ENCODE results near the gene NADK2. TPM values are rescaled to one million over a fixed set of nuclear protein-coding genes. Genes with fewer than 3 reads are reported as not detected.

NADK2 gene
- total and polyA plus RNA-seq, 9 of the 15 experiments (the other 6 are each of a cell fraction or from before 2014, with no cell fraction given): 10.6 to 41.0 (median 24.0) TPM

DNA sequence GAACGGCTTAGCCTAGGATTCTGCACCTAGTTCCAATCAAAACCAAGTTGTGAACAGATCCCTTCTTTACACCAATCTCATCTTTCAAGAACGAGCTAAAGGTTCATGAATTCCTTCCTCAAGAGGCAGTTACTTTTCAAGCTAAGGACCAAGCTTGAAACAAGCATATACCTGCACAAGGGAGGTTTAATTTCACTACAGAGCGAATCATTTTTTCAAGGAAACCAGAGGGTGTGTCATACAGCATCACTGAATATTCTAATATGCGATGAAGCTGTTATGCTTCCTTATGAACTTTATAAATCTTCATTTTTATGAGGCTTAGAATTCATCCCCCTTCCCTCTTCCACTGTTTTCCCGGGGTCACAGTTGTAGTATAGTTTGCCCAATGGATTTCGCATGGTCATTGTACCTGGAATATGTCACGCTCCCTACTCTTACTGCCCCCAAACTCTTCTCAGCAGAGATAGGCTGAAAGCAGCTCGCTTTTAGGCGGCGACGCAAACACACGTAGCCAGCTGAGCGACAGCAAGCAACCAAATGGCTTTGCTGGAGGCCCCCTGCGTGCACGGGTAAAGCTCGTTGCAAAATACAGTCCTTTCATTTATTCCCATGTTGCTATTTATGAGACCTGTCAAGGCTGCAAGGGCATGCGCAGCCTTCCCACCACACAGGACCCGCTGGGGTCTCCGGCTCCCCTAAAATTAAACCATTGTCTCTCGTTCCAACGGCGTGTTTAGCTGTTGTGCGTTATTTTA lies 90.9 kb downstream of the NADK2 start (continued):
- TF ChIP-seq, protein P1, sequence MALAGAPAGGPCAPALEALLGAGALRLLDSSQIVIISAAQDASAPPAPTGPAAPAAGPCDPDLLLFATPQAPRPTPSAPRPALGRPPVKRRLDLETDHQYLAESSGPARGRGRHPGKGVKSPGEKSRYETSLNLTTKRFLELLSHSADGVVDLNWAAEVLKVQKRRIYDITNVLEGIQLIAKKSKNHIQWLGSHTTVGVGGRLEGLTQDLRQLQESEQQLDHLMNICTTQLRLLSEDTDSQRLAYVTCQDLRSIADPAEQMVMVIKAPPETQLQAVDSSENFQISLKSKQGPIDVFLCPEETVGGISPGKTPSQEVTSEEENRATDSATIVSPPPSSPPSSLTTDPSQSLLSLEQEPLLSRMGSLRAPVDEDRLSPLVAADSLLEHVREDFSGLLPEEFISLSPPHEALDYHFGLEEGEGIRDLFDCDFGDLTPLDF (CRISPR knock-in tag; IDR thresholded peaks at IDR 0.05): no peak
- TF ChIP-seq ZNF354B (CRISPR knock-in tag; IDR thresholded peaks at IDR 0.05) (no peak), POLR2B (IDR thresholded peaks at IDR 0.05; ENCODE audit: low read depth, partially characterized antibody) (no peak), POLR3G (IDR thresholded peaks at IDR 0.05; ENCODE audit: extremely low read depth, insufficient read length, insufficient replicate concordance) (no peak), ZBTB17 (CRISPR knock-in tag; IDR thresholded peaks at IDR 0.05) (no peak), HMG20A (CRISPR knock-in tag; conservative IDR thresholded peaks at IDR 0.05) (no peak), SRSF7 (optimal IDR thresholded peaks at IDR 0.05; ENCODE audit: low read depth, low read length) (no peak), POLR3A (IDR thresholded peaks at IDR 0.05; ENCODE audit: borderline replicate concordance, extremely low read depth, insufficient read depth, insufficient read length) (no peak), IFI16 (CRISPR knock-in tag; IDR thresholded peaks at IDR 0.05) (no peak), CHD2 (IDR thresholded peaks at IDR 0.05; ENCODE audit: low read depth, low read length) (no peak), ZNF184 (CRISPR knock-in tag; IDR thresholded peaks at IDR 0.05) (no peak), CCAR2 (IDR thresholded peaks at IDR 0.05; ENCODE audit: low read depth, low read length) (no peak)
- TF ChIP-seq, protein P2, sequence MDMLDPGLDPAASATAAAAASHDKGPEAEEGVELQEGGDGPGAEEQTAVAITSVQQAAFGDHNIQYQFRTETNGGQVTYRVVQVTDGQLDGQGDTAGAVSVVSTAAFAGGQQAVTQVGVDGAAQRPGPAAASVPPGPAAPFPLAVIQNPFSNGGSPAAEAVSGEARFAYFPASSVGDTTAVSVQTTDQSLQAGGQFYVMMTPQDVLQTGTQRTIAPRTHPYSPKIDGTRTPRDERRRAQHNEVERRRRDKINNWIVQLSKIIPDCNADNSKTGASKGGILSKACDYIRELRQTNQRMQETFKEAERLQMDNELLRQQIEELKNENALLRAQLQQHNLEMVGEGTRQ (CRISPR knock-in tag; IDR thresholded peaks at IDR 0.05): no peak
- TF ChIP-seq, protein P3, sequence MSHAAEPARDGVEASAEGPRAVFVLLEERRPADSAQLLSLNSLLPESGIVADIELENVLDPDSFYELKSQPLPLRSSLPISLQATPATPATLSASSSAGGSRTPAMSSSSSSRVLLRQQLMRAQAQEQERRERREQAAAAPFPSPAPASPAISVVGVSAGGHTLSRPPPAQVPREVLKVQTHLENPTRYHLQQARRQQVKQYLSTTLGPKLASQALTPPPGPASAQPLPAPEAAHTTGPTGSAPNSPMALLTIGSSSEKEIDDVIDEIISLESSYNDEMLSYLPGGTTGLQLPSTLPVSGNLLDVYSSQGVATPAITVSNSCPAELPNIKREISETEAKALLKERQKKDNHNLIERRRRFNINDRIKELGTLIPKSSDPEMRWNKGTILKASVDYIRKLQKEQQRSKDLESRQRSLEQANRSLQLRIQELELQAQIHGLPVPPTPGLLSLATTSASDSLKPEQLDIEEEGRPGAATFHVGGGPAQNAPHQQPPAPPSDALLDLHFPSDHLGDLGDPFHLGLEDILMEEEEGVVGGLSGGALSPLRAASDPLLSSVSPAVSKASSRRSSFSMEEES (CRISPR knock-in tag; IDR thresholded peaks at IDR 0.05): no peak
- TF ChIP-seq, protein P4, sequence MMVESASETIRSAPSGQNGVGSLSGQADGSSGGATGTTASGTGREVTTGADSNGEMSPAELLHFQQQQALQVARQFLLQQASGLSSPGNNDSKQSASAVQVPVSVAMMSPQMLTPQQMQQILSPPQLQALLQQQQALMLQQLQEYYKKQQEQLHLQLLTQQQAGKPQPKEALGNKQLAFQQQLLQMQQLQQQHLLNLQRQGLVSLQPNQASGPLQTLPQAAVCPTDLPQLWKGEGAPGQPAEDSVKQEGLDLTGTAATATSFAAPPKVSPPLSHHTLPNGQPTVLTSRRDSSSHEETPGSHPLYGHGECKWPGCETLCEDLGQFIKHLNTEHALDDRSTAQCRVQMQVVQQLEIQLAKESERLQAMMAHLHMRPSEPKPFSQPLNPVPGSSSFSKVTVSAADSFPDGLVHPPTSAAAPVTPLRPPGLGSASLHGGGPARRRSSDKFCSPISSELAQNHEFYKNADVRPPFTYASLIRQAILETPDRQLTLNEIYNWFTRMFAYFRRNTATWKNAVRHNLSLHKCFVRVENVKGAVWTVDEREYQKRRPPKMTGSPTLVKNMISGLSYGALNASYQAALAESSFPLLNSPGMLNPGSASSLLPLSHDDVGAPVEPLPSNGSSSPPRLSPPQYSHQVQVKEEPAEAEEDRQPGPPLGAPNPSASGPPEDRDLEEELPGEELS (CRISPR knock-in tag; IDR thresholded peaks at IDR 0.05; ENCODE audit: borderline replicate concordance): no peak
- TF ChIP-seq, protein P5, sequence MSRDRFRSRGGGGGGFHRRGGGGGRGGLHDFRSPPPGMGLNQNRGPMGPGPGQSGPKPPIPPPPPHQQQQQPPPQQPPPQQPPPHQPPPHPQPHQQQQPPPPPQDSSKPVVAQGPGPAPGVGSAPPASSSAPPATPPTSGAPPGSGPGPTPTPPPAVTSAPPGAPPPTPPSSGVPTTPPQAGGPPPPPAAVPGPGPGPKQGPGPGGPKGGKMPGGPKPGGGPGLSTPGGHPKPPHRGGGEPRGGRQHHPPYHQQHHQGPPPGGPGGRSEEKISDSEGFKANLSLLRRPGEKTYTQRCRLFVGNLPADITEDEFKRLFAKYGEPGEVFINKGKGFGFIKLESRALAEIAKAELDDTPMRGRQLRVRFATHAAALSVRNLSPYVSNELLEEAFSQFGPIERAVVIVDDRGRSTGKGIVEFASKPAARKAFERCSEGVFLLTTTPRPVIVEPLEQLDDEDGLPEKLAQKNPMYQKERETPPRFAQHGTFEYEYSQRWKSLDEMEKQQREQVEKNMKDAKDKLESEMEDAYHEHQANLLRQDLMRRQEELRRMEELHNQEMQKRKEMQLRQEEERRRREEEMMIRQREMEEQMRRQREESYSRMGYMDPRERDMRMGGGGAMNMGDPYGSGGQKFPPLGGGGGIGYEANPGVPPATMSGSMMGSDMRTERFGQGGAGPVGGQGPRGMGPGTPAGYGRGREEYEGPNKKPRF (IDR thresholded peaks at IDR 0.05; ENCODE audit: low read depth, low read length): no peak
- TF ChIP-seq, protein P6, sequence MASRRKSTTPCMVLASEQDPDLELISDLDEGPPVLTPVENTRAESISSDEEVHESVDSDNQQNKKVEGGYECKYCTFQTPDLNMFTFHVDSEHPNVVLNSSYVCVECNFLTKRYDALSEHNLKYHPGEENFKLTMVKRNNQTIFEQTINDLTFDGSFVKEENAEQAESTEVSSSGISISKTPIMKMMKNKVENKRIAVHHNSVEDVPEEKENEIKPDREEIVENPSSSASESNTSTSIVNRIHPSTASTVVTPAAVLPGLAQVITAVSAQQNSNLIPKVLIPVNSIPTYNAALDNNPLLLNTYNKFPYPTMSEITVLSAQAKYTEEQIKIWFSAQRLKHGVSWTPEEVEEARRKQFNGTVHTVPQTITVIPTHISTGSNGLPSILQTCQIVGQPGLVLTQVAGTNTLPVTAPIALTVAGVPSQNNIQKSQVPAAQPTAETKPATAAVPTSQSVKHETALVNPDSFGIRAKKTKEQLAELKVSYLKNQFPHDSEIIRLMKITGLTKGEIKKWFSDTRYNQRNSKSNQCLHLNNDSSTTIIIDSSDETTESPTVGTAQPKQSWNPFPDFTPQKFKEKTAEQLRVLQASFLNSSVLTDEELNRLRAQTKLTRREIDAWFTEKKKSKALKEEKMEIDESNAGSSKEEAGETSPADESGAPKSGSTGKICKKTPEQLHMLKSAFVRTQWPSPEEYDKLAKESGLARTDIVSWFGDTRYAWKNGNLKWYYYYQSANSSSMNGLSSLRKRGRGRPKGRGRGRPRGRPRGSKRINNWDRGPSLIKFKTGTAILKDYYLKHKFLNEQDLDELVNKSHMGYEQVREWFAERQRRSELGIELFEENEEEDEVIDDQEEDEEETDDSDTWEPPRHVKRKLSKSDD (conservative IDR thresholded peaks at IDR 0.05; ENCODE audit: low read length): no peak

All from K562 (cell line).